Erythroblast (primary cell): ENCODE results near the gene LHFPL2.

Experiments
- GATA1 ChIP-seq: IDR thresholded peaks from 2 replicates; pipeline ENCODE4 v1.6.1; 2011; ENCODE audit warnings: low read depth, mild to moderate bottlenecking, control low read depth, low read length, moderate library complexity
- POLR2A ChIP-seq: IDR thresholded peaks from 2 replicates; pipeline ENCODE4 v1.6.1; 2011; ENCODE audit warnings: mild to moderate bottlenecking, low read length

GRCh38 chr5:78662323-78662722 is 13.8 kb upstream of the LHFPL2 start:
- TF ChIP-seq POLR2A = no peak
- no peak for TF ChIP-seq GATA1
